Fibroblast of lung (primary cell): ENCODE measurements around the gene TRANK1. TPM values are rescaled to one million over a fixed set of nuclear protein-coding genes. Genes with fewer than 3 reads are reported as not detected.

ENCODE experiments used
- DNase-seq, 2 donors: peaks; one replicate each; pipeline versions ENCODE4 v3.0.0 to v3.0.0-alpha.2; 2010; ENCODE audit warnings: low read depth in 2 of 2
- H2AFZ ChIP-seq: 2 replicates; pipeline ENCODE4 v1.5.1; 2012; ENCODE audit warnings: low read length, control low read depth, inconsistent platforms
- H3K27ac ChIP-seq: 2 replicates; pipeline ENCODE4 v1.5.1; 2011; ENCODE audit warnings: low read length, control low read depth; ENCODE audit not compliant: insufficient read depth
- H3K27me3 ChIP-seq: 2 replicates; pipeline ENCODE4 v1.5.1; 2011; ENCODE audit warnings: mild to moderate bottlenecking, low read length; ENCODE audit not compliant: control insufficient read depth, insufficient read depth
- H3K36me3 ChIP-seq: 2 replicates; pipeline ENCODE4 v1.5.1; 2011; ENCODE audit warnings: low read length; ENCODE audit not compliant: control insufficient read depth, insufficient read depth
- H3K4me1 ChIP-seq: 2 replicates; pipeline ENCODE4 v1.5.1; 2011; ENCODE audit warnings: low read length; ENCODE audit not compliant: control insufficient read depth, insufficient read depth; ENCODE audit errors: extremely low read depth
- H3K4me2 ChIP-seq: 2 replicates; pipeline ENCODE4 v1.5.1; 2011; ENCODE audit warnings: low read length, control low read depth; ENCODE audit not compliant: insufficient read depth; ENCODE audit errors: extremely low read depth
- H3K4me3 ChIP-seq, 4 experiments: fragments of 200-600 bp in 1 of 4; sonication (generic) in 1 of 4; replicated peaks in 1 of 4; 2 replicates each; pipeline ENCODE4 v1.5.1; 2011 to 2016; ENCODE audit warnings: low read length in 4 of 4, low read depth in 3 of 4, mild to moderate bottlenecking in 3 of 4, control low read depth in 2 of 4, inconsistent platforms in 1 of 4, mixed read lengths in 1 of 4; ENCODE audit not compliant: insufficient read depth in 1 of 4; ENCODE audit errors: control extremely low read depth in 1 of 4
- H3K79me2 ChIP-seq: 2 replicates; pipeline ENCODE4 v1.5.1; 2012; ENCODE audit warnings: mild to moderate bottlenecking, low read length, inconsistent platforms; ENCODE audit not compliant: control insufficient read depth, insufficient read depth
- H3K9ac ChIP-seq: 2 replicates; pipeline ENCODE4 v1.5.1; 2011; ENCODE audit warnings: mild to moderate bottlenecking, low read length, control low read depth; ENCODE audit not compliant: insufficient read depth
- H3K9me3 ChIP-seq: 2 replicates; pipeline ENCODE4 v1.5.1; 2012; ENCODE audit warnings: low read depth, low read length; ENCODE audit not compliant: control insufficient read depth, insufficient read depth
- H4K20me1 ChIP-seq: 2 replicates; pipeline ENCODE4 v1.5.1; 2011; ENCODE audit warnings: low read length; ENCODE audit not compliant: control insufficient read depth, insufficient read depth; ENCODE audit errors: extremely low read depth
- EZH2 ChIP-seq: IDR thresholded peaks from 2 replicates; pipeline ENCODE4 v1.5.1; 2012; ENCODE audit warnings: low read length, control low read depth, mild to moderate bottlenecking; ENCODE audit errors: missing control alignments
- polyA plus RNA-seq, 2 donors: library from polyadenylated mRNA; depleted of rRNA in 1 of 2; stranded (reverse) in 1 of 2; unstranded in 1 of 2; fragments of >200 nt; gene quantifications; 2 replicates each; pipeline ENCODE4 v1.2.1, GENCODE V29; 2011 to 2012; ENCODE audit warnings: missing spikeins in 1 of 2
- total RNA-seq: library from RNA; depleted of rRNA; stranded (reverse); fragments of >200 nt; gene quantifications from 2 replicates; pipeline ENCODE4 v1.2.1, GENCODE V29; 2014
- TF ChIP-seq, protein P1 (sequence below), 2 donors: IDR thresholded peaks in 1 of 2; conservative IDR thresholded peaks in 1 of 2; 1 replicate in 1 of 2; 2 replicates in 1 of 2; pipeline ENCODE4 v1.5.1; 2011 to 2012; ENCODE audit warnings: low read length in 2 of 2, control low read depth in 1 of 2, inconsistent platforms in 1 of 2, low read depth in 1 of 2, mild to moderate bottlenecking in 1 of 2

The TRANK1 gene
- total and polyA plus RNA-seq, 2 donors (not counting 1 experiment from before 2014, with no cell fraction given) = 9.1 to 28.6 TPM

- H3K27ac ChIP-seq = no peak overlapping the region
- no peak for DNase-seq
- no peak overlapping the region for H3K4me3 ChIP-seq
- H3K36me3 ChIP-seq = no peaks in the 10 kb centered on the region
- H3K9me3 ChIP-seq = no peaks in the 10 kb centered on the region
- H3K27me3 ChIP-seq = no peaks in the 10 kb centered on the region
- no peaks in the 10 kb centered on the region for H3K79me2 ChIP-seq
- no peak overlapping the region for H3K9ac ChIP-seq
- no peak overlapping the region for H2AFZ ChIP-seq
- TF ChIP-seq, protein P1, sequence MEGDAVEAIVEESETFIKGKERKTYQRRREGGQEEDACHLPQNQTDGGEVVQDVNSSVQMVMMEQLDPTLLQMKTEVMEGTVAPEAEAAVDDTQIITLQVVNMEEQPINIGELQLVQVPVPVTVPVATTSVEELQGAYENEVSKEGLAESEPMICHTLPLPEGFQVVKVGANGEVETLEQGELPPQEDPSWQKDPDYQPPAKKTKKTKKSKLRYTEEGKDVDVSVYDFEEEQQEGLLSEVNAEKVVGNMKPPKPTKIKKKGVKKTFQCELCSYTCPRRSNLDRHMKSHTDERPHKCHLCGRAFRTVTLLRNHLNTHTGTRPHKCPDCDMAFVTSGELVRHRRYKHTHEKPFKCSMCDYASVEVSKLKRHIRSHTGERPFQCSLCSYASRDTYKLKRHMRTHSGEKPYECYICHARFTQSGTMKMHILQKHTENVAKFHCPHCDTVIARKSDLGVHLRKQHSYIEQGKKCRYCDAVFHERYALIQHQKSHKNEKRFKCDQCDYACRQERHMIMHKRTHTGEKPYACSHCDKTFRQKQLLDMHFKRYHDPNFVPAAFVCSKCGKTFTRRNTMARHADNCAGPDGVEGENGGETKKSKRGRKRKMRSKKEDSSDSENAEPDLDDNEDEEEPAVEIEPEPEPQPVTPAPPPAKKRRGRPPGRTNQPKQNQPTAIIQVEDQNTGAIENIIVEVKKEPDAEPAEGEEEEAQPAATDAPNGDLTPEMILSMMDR (conservative IDR thresholded peaks at IDR 0.05 in 1 of 2, IDR thresholded peaks at IDR 0.05 in 1 of 2; ENCODE audit: low read depth in 1 of 2, low read length in 2 of 2) = no peak
- no peak for TF ChIP-seq EZH2
- H4K20me1 ChIP-seq = no peaks in the 10 kb centered on the region
- H3K4me2 ChIP-seq = no peak overlapping the region
- H3K4me1 ChIP-seq = no peaks in the 10 kb centered on the region
These were observed 94.1 kb downstream of the TRANK1 start for GRCh38 chr3:36850743-36851142.

DNA sequence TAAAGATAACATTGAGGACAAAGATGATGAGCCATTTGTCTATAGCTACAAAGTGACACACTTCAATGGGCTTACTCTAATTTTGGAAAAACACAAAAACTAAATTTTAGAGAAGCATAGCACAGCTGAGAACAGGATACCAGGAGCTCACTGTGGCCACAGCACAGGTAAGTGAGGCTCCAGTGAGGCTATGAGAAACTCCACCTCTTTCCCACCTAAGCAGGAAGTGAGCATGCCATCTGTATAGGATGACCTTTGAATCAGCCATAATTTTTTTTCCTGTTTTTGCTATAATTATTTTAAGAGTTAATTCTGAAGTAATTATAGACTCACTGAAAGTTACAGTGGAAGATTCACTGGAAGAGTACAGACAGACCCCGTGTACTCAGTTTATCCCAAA lies 98.4 kb downstream of the TRANK1 start:
- no peak overlapping the region for H3K27ac ChIP-seq
- H4K20me1 ChIP-seq = no peaks in the 10 kb centered on the region
- H3K9ac ChIP-seq = no peak overlapping the region
- H3K36me3 ChIP-seq = no peaks in the 10 kb centered on the region
- H2AFZ ChIP-seq = no peak overlapping the region
- no peaks in the 10 kb centered on the region for H3K27me3 ChIP-seq
- H3K4me3 ChIP-seq = no peak overlapping the region
- TF ChIP-seq, protein P1 (conservative IDR thresholded peaks at IDR 0.05 in 1 of 2, IDR thresholded peaks at IDR 0.05 in 1 of 2; ENCODE audit: low read depth in 1 of 2, low read length in 2 of 2) = no peak
- TF ChIP-seq EZH2 = no peak
- H3K9me3 ChIP-seq = no peaks in the 10 kb centered on the region
- H3K4me2 ChIP-seq = no peak overlapping the region
- H3K4me1 ChIP-seq = no peaks in the 10 kb centered on the region
- DNase-seq = no peak
- no peaks in the 10 kb centered on the region for H3K79me2 ChIP-seq

- TF ChIP-seq, protein P1 (conservative IDR thresholded peaks at IDR 0.05 in 1 of 2, IDR thresholded peaks at IDR 0.05 in 1 of 2; ENCODE audit: low read depth in 1 of 2, low read length in 2 of 2) = peak; percentile 40 to 54
- no peak for TF ChIP-seq EZH2
- Histone ChIP-seq H3K4me1 (no peaks in the 10 kb centered on the region), H3K27me3 (no peaks in the 10 kb centered on the region), H3K79me2 (no peaks in the 10 kb centered on the region), H3K27ac (no peak overlapping the region), H3K4me2 (no peak overlapping the region), H3K36me3 (no peaks in the 10 kb centered on the region), H4K20me1 (no peaks in the 10 kb centered on the region), H3K4me3 (no peak overlapping the region), H2AFZ (no peak overlapping the region), H3K9ac (no peak overlapping the region), H3K9me3 (no peaks in the 10 kb centered on the region)
- peak; percentile 18 to 19 for DNase-seq
These were observed 101.5 kb downstream of the TRANK1 start for GRCh38 chr3:36843065-36844051.
